HFF-Myc (cell line): ENCODE measurements around the gene DIPK1C.

ENCODE experiments used
- DNase-seq: peaks from one replicate; pipeline ENCODE4 v3.0.0-alpha.2; 2011; ENCODE audit warnings: low read depth; ENCODE audit errors: extremely low read depth
- H3K4me3 ChIP-seq: replicated peaks from 2 replicates; pipeline ENCODE4 v1.5.1; 2011; ENCODE audit warnings: low read depth, mild to moderate bottlenecking, control low read depth, low read length
- CTCF ChIP-seq: IDR thresholded peaks from 2 replicates; pipeline ENCODE4 v1.5.1; 2012; ENCODE audit warnings: mild to moderate bottlenecking, low read depth, low read length, control low read depth; ENCODE audit errors: missing control alignments

The DIPK1C gene

GRCh38 chr18:74494514-74494913 lies 37.4 kb upstream of the DIPK1C start:
- no peak for DNase-seq
- H3K4me3 ChIP-seq, result no peak overlapping the region
- TF ChIP-seq CTCF, result no peak

GRCh38 chr18:74493689-74494088 lies 36.6 kb upstream of the DIPK1C start:
- no peak for DNase-seq
- no peak overlapping the region for H3K4me3 ChIP-seq
- peak; percentile 54 for TF ChIP-seq CTCF

- H3K4me3 ChIP-seq, result no peak overlapping the region
- no peak for DNase-seq
- no peak for TF ChIP-seq CTCF
Measured at GRCh38 chr18:74492259-74492658, 35.2 kb upstream of the DIPK1C start.

- no peak overlapping the region for H3K4me3 ChIP-seq
- peak; percentile 37 for DNase-seq
- no peak for TF ChIP-seq CTCF
Measured at GRCh38 chr18:74489676-74490075, 32.6 kb upstream of the DIPK1C start.

GRCh38 chr18:74488864-74489263 lies 31.8 kb upstream of the DIPK1C start:
- no peak for DNase-seq
- no peak for TF ChIP-seq CTCF
- no peak overlapping the region for H3K4me3 ChIP-seq

GRCh38 chr18:74488354-74488753 lies 31.2 kb upstream of the DIPK1C start:
- TF ChIP-seq CTCF, result no peak
- H3K4me3 ChIP-seq, result no peak overlapping the region
- DNase-seq, result no peak

GRCh38 chr18:74486119-74486849 lies 29.2 kb upstream of the DIPK1C start:
- no peak for DNase-seq
- H3K4me3 ChIP-seq, result no peak overlapping the region
- TF ChIP-seq CTCF, result no peak
